GM18517 (cell line): ENCODE results near the gene MYH9.

Experiments
- ATAC-seq: cut with Tn5 transposase; IDR thresholded peaks from one replicate; pipeline ENCODE4 v1.9.1; 2021; ENCODE audit warnings: mild to moderate bottlenecking, moderate library complexity; ENCODE audit not compliant: unreplicated experiment

MYH9 gene

DNA sequence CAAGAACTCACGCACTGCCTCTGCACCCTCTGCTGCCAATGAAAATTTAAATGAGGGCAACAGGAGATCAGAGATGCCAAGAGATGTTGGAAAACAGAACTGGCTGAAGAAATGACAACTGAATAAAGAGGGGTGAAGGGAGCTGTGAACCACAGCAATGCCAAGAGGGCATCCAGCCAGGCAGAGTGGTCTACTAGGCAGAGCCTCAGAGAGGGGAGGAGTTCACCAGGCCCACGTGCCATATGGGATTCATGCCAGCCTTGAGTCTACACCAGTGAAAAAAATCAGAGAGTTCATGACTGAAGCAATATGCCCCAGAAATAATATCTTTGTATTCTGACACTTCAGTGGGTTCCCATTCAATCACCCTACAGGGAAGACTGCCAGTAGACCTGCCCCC is 152.8 kb downstream of the MYH9 start:
- no peak for ATAC-seq

DNA sequence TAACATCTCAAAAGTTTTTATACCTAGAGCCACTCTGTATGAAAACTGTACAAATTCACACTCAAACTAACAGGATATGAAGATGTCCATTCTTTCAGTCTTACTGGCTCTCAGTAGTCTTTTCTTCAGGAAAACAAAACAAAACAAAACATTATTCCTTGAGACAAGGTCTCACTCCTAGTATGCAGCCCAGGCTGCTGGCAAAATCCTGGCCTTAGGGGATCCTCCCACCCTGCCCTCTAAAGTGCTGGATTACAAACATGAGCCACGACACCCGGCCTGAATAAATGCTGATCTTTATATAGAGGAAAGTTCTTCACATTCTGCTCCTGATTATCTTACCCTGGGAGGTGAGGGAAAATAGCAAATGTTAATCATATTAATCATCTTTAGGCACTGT is 153.6 kb downstream of the MYH9 start:
- ATAC-seq = no peak

- no peak for ATAC-seq
These were observed 154.0 kb downstream of the MYH9 start for GRCh38 chr22:36233796-36234195.

DNA sequence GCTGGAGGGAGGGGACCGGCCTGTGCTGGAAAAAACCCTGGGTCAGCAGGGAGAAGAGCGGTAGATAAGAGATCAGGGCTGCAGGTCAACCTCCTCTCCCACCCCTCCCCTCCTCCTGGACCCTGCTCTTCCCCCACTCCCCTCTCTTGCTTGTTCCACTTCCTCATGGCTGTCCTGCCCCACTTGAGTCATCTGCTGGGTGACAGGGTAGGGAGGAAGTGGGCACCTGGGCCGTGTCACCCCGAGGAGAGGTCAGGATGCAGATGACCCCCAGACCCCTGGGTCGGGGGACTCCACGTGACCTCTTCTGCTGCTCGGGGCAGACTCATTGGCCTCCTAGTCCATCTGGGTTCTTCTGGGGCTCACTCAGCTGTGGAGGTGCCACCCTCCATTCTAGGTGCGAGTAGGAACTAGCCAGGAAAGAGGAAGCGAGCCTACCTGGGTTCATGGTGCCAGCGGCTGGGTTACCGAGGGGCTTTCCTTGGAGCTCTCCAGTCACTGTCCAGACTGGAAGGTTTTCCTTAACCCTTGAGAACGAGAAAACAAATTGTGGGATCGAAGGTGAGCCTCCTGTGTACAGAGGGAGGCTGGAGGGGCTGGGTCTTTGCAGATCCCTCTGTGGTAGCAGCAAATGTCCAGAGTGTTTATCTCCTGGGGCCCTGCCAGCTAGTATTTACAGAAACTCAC is 154.9 kb downstream of the MYH9 start:
- ATAC-seq = no peak
